Vagina (tissue), 2 donors: ENCODE data around the gene ADK. TPM values are rescaled to one million over a fixed set of nuclear protein-coding genes. Genes with fewer than 3 reads are reported as not detected.
A peak's percentile ranks its signal among the peaks of the same experiment; 100 is the strongest.

ENCODE experiments used
- DNase-seq, 2 donors: peaks; one replicate each; pipeline ENCODE4 v3.0.0-alpha.2; 2017; ENCODE audit errors: extremely low spot score in 2 of 2
- H3K27ac ChIP-seq: fragments of 200-600 bp; sonication (generic); one replicate; pipeline ENCODE4 v1.5.1; 2019
- H3K27me3 ChIP-seq: fragments of 200-600 bp; sonication (generic); one replicate; pipeline ENCODE4 v1.5.1; 2019
- H3K36me3 ChIP-seq, 2 donors: fragments of 200-600 bp; sonication (generic); one replicate each; pipeline ENCODE4 v1.5.1; 2017 to 2019
- H3K4me1 ChIP-seq: fragments of 200-600 bp; sonication (generic); one replicate; pipeline ENCODE4 v1.5.1; 2019
- H3K4me3 ChIP-seq, 2 donors: fragments of 200-600 bp; sonication (generic); 1 replicate in 1 of 2; 2 replicates in 1 of 2; pipeline ENCODE4 v1.5.1; 2016 to 2019
- H3K9me3 ChIP-seq: fragments of 200-600 bp; sonication (generic); one replicate; pipeline ENCODE4 v1.5.1; 2019
- CTCF ChIP-seq, 3 experiments: fragments of 450-650 bp in 2 of 3; fragments of 200-600 bp in 1 of 3; sonication (generic) in 1 of 3; IDR thresholded peaks; one replicate each; pipeline ENCODE4 v1.5.1; 2017 to 2019; ENCODE audit warnings: antibody characterized with exemption in 3 of 3, mild to moderate bottlenecking in 2 of 3, moderate library complexity in 2 of 3
- POLR2A ChIP-seq, 2 donors: fragments of 450-650 bp; IDR thresholded peaks; one replicate each; pipeline ENCODE4 v1.6.1; 2017; ENCODE audit warnings: antibody characterized with exemption in 2 of 2, mild to moderate bottlenecking in 2 of 2, moderate library complexity in 2 of 2
- POLR2AphosphoS5 ChIP-seq, 2 donors: sonication (generic); formaldehyde crosslinking; IDR thresholded peaks; one replicate each; pipeline ENCODE4 v1.9.0; 2017; ENCODE audit warnings: antibody characterized with exemption in 2 of 2, mild to moderate bottlenecking in 2 of 2, low read depth in 1 of 2; ENCODE audit not compliant: insufficient read depth in 1 of 2
- intact Hi-C: fragments of 100-400 bp; cut with DNase I; formaldehyde crosslinking; loops from one replicate; pipeline ENCODE4 v1.15.1; 2023
- total RNA-seq: library from RNA; depleted of rRNA; stranded (reverse); fragments of >200 nt; gene quantifications from one replicate; pipeline ENCODE4 v1.2.3, GENCODE V29; 2016

ADK gene
- total RNA-seq, 1 donor from 2014 or later, result 46.2 TPM

GRCh38 chr10:74738542-74738941 lies 587.5 kb downstream of the ADK start:
- no peak overlapping the region for H3K4me3 ChIP-seq
- H3K27ac ChIP-seq, result no peak overlapping the region
- no peak for DNase-seq
- intact Hi-C loops, result no loop called here
- no peaks in the 10 kb centered on the region for H3K36me3 ChIP-seq
- no peaks in the 10 kb centered on the region for H3K9me3 ChIP-seq
- no peaks in the 10 kb centered on the region for H3K4me1 ChIP-seq
- no peaks in the 10 kb centered on the region for H3K27me3 ChIP-seq
- TF ChIP-seq POLR2AphosphoS5 (IDR thresholded peaks at IDR 0.05; ENCODE audit: insufficient read depth in 1 of 2, low read depth in 1 of 2) (no peak), CTCF (IDR thresholded peaks at IDR 0.05) (no peak), POLR2A (IDR thresholded peaks at IDR 0.05) (no peak)

- Histone ChIP-seq H3K4me1 (no peaks in the 10 kb centered on the region), H3K27me3 (no peaks in the 10 kb centered on the region), H3K27ac (no peak overlapping the region), H3K4me3 (no peak overlapping the region), H3K36me3 (no peaks in the 10 kb centered on the region), H3K9me3 (no peaks in the 10 kb centered on the region)
- TF ChIP-seq POLR2A (IDR thresholded peaks at IDR 0.05) (no peak), POLR2AphosphoS5 (IDR thresholded peaks at IDR 0.05; ENCODE audit: insufficient read depth in 1 of 2, low read depth in 1 of 2) (no peak), CTCF (IDR thresholded peaks at IDR 0.05) (peak in 1 of 3 experiments; percentile 4)
- intact Hi-C loops, result no loop called here
- no peak for DNase-seq
These were observed 588.1 kb downstream of the ADK start for GRCh38 chr10:74738985-74739567.

GRCh38 chr10:74743401-74743800 lies 592.4 kb downstream of the ADK start:
- Histone ChIP-seq H3K9me3 (no peaks in the 10 kb centered on the region), H3K36me3 (no peaks in the 10 kb centered on the region), H3K4me1 (no peaks in the 10 kb centered on the region), H3K27ac (no peak overlapping the region), H3K4me3 (no peak overlapping the region), H3K27me3 (no peaks in the 10 kb centered on the region)
- DNase-seq, result no peak
- intact Hi-C loops, result no loop called here
- TF ChIP-seq CTCF (IDR thresholded peaks at IDR 0.05) (no peak), POLR2A (IDR thresholded peaks at IDR 0.05) (no peak), POLR2AphosphoS5 (IDR thresholded peaks at IDR 0.05; ENCODE audit: insufficient read depth in 1 of 2, low read depth in 1 of 2) (no peak)

GRCh38 chr10:74745449-74745848 lies 594.4 kb downstream of the ADK start:
- Histone ChIP-seq H3K4me1 (no peaks in the 10 kb centered on the region), H3K27me3 (no peaks in the 10 kb centered on the region), H3K36me3 (no peaks in the 10 kb centered on the region), H3K4me3 (no peak overlapping the region), H3K27ac (no peak overlapping the region), H3K9me3 (no peaks in the 10 kb centered on the region)
- peak in 1 of 2 donors; percentile 47 for DNase-seq
- TF ChIP-seq CTCF (IDR thresholded peaks at IDR 0.05) (no peak), POLR2AphosphoS5 (IDR thresholded peaks at IDR 0.05; ENCODE audit: insufficient read depth in 1 of 2, low read depth in 1 of 2) (no peak), POLR2A (IDR thresholded peaks at IDR 0.05) (no peak)
- intact Hi-C loops, result no loop called here

GRCh38 chr10:74746813-74747212 lies 595.8 kb downstream of the ADK start:
- Histone ChIP-seq H3K4me3 (no peak overlapping the region), H3K36me3 (no peaks in the 10 kb centered on the region), H3K27me3 (no peaks in the 10 kb centered on the region), H3K4me1 (no peaks in the 10 kb centered on the region), H3K9me3 (no peaks in the 10 kb centered on the region), H3K27ac (no peak overlapping the region)
- TF ChIP-seq CTCF (IDR thresholded peaks at IDR 0.05) (no peak), POLR2A (IDR thresholded peaks at IDR 0.05) (no peak), POLR2AphosphoS5 (IDR thresholded peaks at IDR 0.05; ENCODE audit: insufficient read depth in 1 of 2, low read depth in 1 of 2) (no peak)
- DNase-seq, result peak in 1 of 2 donors; percentile 60
- intact Hi-C loops, result no loop called here
